Middle frontal gyrus (tissue), 1 donor: Measurements from ENCODE around the gene FGF10.

ENCODE experiments used
- DNase-seq: peaks from one replicate; pipeline ENCODE4 v3.0.0-alpha.2; 2015; ENCODE audit warnings: low spot score; ENCODE audit errors: extremely low spot score

FGF10 gene

GRCh38 chr5:44260793-44261192 lies 128.4 kb downstream of the FGF10 start:
- DNase-seq: no peak

GRCh38 chr5:44257653-44258365 lies 131.4 kb downstream of the FGF10 start:
- DNase-seq: no peak

GRCh38 chr5:44257221-44257620 lies 132.0 kb downstream of the FGF10 start:
- no peak for DNase-seq
